ENCODE measurements around the gene KCNA4.

KCNA4 gene

DNA sequence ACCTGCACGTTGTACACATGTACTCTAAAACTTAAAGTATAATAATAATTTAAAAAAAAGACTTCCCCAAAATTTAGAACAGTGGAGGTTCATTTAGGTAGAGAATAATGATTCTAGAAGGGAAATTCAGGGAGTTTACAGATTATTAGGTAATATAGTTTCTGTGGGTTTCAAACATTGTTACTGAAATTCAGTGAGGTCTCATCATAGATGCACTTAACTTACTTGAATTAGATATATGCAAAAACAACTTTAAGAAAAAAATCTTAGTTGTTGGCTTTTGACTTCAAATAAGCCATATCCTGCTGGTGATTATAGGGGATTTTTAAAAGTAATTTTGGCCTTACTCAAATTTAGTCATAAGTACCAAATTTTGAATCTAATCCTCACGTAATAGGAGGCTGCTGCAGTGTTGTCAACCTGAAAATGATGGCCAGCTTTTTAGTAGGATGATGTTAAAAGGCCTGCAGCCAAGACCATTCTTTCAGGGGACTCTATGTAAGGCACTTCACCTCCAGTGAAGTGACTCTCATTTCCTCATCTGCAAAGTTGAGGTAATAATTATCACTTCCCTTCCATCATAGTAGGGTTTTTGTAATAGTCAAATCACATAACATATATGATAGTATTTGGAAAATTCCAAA lies 42.5 kb upstream of the KCNA4 start:
- no peak for ATAC-seq

GRCh38 chr11:30049214-30049613 lies 32.4 kb upstream of the KCNA4 start:
- no peak for TF ChIP-seq ZFP3 (CRISPR knock-in tag; IDR thresholded peaks at IDR 0.05)
- no peak for TF ChIP-seq TOX (CRISPR knock-in tag; IDR thresholded peaks at IDR 0.05; ENCODE audit: borderline replicate concordance)
- TF ChIP-seq ZNF70 (CRISPR knock-in tag; IDR thresholded peaks at IDR 0.05), result no peak
- TF ChIP-seq ZNF565 (CRISPR knock-in tag; conservative IDR thresholded peaks at IDR 0.05; ENCODE audit: low read depth), result no peak
- TF ChIP-seq CSDC2 (CRISPR knock-in tag; IDR thresholded peaks at IDR 0.05), result no peak
- TF ChIP-seq, protein P1, sequence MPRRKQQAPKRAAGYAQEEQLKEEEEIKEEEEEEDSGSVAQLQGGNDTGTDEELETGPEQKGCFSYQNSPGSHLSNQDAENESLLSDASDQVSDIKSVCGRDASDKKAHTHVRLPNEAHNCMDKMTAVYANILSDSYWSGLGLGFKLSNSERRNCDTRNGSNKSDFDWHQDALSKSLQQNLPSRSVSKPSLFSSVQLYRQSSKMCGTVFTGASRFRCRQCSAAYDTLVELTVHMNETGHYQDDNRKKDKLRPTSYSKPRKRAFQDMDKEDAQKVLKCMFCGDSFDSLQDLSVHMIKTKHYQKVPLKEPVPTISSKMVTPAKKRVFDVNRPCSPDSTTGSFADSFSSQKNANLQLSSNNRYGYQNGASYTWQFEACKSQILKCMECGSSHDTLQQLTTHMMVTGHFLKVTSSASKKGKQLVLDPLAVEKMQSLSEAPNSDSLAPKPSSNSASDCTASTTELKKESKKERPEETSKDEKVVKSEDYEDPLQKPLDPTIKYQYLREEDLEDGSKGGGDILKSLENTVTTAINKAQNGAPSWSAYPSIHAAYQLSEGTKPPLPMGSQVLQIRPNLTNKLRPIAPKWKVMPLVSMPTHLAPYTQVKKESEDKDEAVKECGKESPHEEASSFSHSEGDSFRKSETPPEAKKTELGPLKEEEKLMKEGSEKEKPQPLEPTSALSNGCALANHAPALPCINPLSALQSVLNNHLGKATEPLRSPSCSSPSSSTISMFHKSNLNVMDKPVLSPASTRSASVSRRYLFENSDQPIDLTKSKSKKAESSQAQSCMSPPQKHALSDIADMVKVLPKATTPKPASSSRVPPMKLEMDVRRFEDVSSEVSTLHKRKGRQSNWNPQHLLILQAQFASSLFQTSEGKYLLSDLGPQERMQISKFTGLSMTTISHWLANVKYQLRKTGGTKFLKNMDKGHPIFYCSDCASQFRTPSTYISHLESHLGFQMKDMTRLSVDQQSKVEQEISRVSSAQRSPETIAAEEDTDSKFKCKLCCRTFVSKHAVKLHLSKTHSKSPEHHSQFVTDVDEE (CRISPR knock-in tag; IDR thresholded peaks at IDR 0.05), result no peak
- no peak for TF ChIP-seq BACH2 (CRISPR knock-in tag; IDR thresholded peaks at IDR 0.05; ENCODE audit: borderline replicate concordance)
- no peak for TF ChIP-seq ZNF8 (CRISPR knock-in tag; IDR thresholded peaks at IDR 0.05)
- TF ChIP-seq OSR1 (CRISPR knock-in tag; IDR thresholded peaks at IDR 0.05), result no peak
- ATAC-seq, result no peak

More for the DNA sequence above, 42.5 kb upstream of the KCNA4 start:
- TF ChIP-seq BACH2 (CRISPR knock-in tag; IDR thresholded peaks at IDR 0.05; ENCODE audit: borderline replicate concordance) (no peak), POU6F1 (CRISPR knock-in tag; IDR thresholded peaks at IDR 0.05; ENCODE audit: borderline replicate concordance, low read depth) (no peak), OSR1 (CRISPR knock-in tag; IDR thresholded peaks at IDR 0.05) (no peak), ZFP3 (CRISPR knock-in tag; IDR thresholded peaks at IDR 0.05) (no peak), ESRRG (CRISPR knock-in tag; IDR thresholded peaks at IDR 0.05) (no peak), ARNTL (CRISPR knock-in tag; IDR thresholded peaks at IDR 0.05; ENCODE audit: borderline replicate concordance, low read depth) (no peak), ZFP30 (CRISPR knock-in tag; IDR thresholded peaks at IDR 0.05) (no peak), GLIS3 (CRISPR knock-in tag; IDR thresholded peaks at IDR 0.05) (no peak), ISL1 (CRISPR knock-in tag; IDR thresholded peaks at IDR 0.05) (no peak), ZNF8 (CRISPR knock-in tag; IDR thresholded peaks at IDR 0.05) (no peak)

- peak; percentile 73 for ATAC-seq
- TF ChIP-seq, protein P2, sequence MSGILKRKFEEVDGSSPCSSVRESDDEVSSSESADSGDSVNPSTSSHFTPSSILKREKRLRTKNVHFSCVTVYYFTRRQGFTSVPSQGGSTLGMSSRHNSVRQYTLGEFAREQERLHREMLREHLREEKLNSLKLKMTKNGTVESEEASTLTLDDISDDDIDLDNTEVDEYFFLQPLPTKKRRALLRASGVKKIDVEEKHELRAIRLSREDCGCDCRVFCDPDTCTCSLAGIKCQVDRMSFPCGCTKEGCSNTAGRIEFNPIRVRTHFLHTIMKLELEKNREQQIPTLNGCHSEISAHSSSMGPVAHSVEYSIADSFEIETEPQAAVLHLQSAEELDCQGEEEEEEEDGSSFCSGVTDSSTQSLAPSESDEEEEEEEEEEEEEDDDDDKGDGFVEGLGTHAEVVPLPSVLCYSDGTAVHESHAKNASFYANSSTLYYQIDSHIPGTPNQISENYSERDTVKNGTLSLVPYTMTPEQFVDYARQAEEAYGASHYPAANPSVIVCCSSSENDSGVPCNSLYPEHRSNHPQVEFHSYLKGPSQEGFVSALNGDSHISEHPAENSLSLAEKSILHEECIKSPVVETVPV (CRISPR knock-in tag; IDR thresholded peaks at IDR 0.05), result no peak
- TF ChIP-seq POU6F1 (CRISPR knock-in tag; IDR thresholded peaks at IDR 0.05; ENCODE audit: borderline replicate concordance, low read depth), result no peak
- no peak for TF ChIP-seq ESRRG (CRISPR knock-in tag; IDR thresholded peaks at IDR 0.05)
- TF ChIP-seq BACH2 (CRISPR knock-in tag; IDR thresholded peaks at IDR 0.05; ENCODE audit: borderline replicate concordance), result no peak
- no peak for TF ChIP-seq RARB (CRISPR knock-in tag; IDR thresholded peaks at IDR 0.05)
- TF ChIP-seq ZNF70 (CRISPR knock-in tag; IDR thresholded peaks at IDR 0.05), result no peak
- no peak for TF ChIP-seq ISL1 (CRISPR knock-in tag; IDR thresholded peaks at IDR 0.05)
- TF ChIP-seq, protein P3, sequence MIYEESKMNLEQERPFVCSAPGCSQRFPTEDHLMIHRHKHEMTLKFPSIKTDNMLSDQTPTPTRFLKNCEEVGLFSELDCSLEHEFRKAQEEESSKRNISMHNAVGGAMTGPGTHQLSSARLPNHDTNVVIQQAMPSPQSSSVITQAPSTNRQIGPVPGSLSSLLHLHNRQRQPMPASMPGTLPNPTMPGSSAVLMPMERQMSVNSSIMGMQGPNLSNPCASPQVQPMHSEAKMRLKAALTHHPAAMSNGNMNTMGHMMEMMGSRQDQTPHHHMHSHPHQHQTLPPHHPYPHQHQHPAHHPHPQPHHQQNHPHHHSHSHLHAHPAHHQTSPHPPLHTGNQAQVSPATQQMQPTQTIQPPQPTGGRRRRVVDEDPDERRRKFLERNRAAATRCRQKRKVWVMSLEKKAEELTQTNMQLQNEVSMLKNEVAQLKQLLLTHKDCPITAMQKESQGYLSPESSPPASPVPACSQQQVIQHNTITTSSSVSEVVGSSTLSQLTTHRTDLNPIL (CRISPR knock-in tag; IDR thresholded peaks at IDR 0.05; ENCODE audit: low read depth), result no peak
- no peak for TF ChIP-seq PATZ1 (CRISPR knock-in tag; IDR thresholded peaks at IDR 0.05; ENCODE audit: borderline replicate concordance)
- no peak for TF ChIP-seq ZNF8 (CRISPR knock-in tag; IDR thresholded peaks at IDR 0.05)
- TF ChIP-seq PPARA (CRISPR knock-in tag; IDR thresholded peaks at IDR 0.05; ENCODE audit: borderline replicate concordance), result no peak
- TF ChIP-seq, protein P1 (CRISPR knock-in tag; IDR thresholded peaks at IDR 0.05), result no peak
Measured at GRCh38 chr11:30046578-30046945, 29.7 kb upstream of the KCNA4 start.
